Ovary (tissue), 3 donors: ENCODE measurements around the gene DNAJA4.

Source experiments
- CTCF ChIP-seq, 3 donors: fragments of 450-650 bp in 2 of 3; fragments of 200-600 bp in 1 of 3; IDR thresholded peaks; one replicate each; pipeline versions ENCODE4 v1.5.1 to v1.8.0; 2016 to 2022; ENCODE audit warnings: antibody characterized with exemption in 3 of 3, mild to moderate bottlenecking in 1 of 3
- EP300 ChIP-seq: sonication (generic); formaldehyde crosslinking; IDR thresholded peaks from one replicate; pipeline ENCODE4 v1.6.1; 2017; ENCODE audit warnings: antibody characterized with exemption
- POLR2A ChIP-seq: fragments of 450-650 bp; IDR thresholded peaks from one replicate; pipeline ENCODE4 v1.6.1; 2017; ENCODE audit warnings: antibody characterized with exemption, mild to moderate bottlenecking, moderate library complexity
- donor health status: DM: no; HTN: no; CAD: no.

GRCh38 chr15:78266806-78267205, 2.4 kb downstream of the DNAJA4 start:
- TF ChIP-seq CTCF (IDR thresholded peaks at IDR 0.05), result no peak
- TF ChIP-seq POLR2A, result no peak
- no peak for TF ChIP-seq EP300
